PC-3 (cell line): ENCODE data around the gene FAT2. TPM values are rescaled to one million over a fixed set of nuclear protein-coding genes. Genes with fewer than 3 reads are reported as not detected.
"Not testable (repeated sequence)": the region's sequence is repeated elsewhere in the genome, so short reads cannot be mapped to it uniquely, and the experiment has no call there.

Source experiments
- ATAC-seq: fragments of 200-7000 bp; cut with Tn5 transposase; 2 replicates; pipeline ENCODE4 v1.9.1; 2020; ENCODE audit warnings: mild to moderate bottlenecking, moderate library complexity
- BruUV-seq: library from RNA; stranded (reverse); fragments of 400-500 nt; replicated peaks from 2 replicates; lab custom pipeline; 2021; lab: Mats Ljungman, UMichigan
- CTCF ChIA-PET: fragments of 300-600 bp; sonication (Branson Sonifier 250); formaldehyde crosslinking; loops from one replicate; lab custom pipeline; 2022; ENCODE audit warnings: antibody characterized with exemption; lab: Charles Lee
- POLR2A ChIA-PET: fragments of 300-600 bp; sonication (Branson Sonifier 250); formaldehyde crosslinking; loops from one replicate; lab custom pipeline; 2022; ENCODE audit warnings: antibody characterized with exemption; ENCODE audit not compliant: unreplicated experiment; lab: Charles Lee
- DNase-seq: peaks from one replicate; pipeline ENCODE4 v3.0.0-alpha.2; 2015
- H2AFZ ChIP-seq: fragments of 300-600 bp; sonication (generic); 2 replicates; pipeline ENCODE4 v1.6.0; 2016; ENCODE audit warnings: antibody characterized with exemption, low read length
- H3F3A ChIP-seq: fragments of 300-600 bp; sonication (generic); one replicate; pipeline ENCODE4 v1.6.0; 2017; ENCODE audit warnings: antibody characterized with exemption, low read length, control low read depth, mild to moderate bottlenecking; ENCODE audit not compliant: unreplicated experiment
- H3K27ac ChIP-seq: fragments of 300-600 bp; sonication (generic); 2 replicates; pipeline ENCODE4 v1.5.1; 2016; ENCODE audit warnings: mild to moderate bottlenecking, low read length
- H3K27me3 ChIP-seq: fragments of 300-600 bp; sonication (generic); 2 replicates; pipeline ENCODE4 v1.6.1; 2016; ENCODE audit warnings: low read length, mixed read lengths
- H3K36me3 ChIP-seq: fragments of 300-600 bp; sonication (generic); 2 replicates; pipeline ENCODE4 v1.6.1; 2016; ENCODE audit warnings: low read depth, mixed run types, low read length, mixed read lengths
- H3K4me1 ChIP-seq: fragments of 300-600 bp; sonication (generic); 2 replicates; pipeline ENCODE4 v1.5.1; 2016; ENCODE audit warnings: low read length; ENCODE audit not compliant: insufficient read depth
- H3K4me2 ChIP-seq: fragments of 300-600 bp; sonication (generic); 2 replicates; pipeline ENCODE4 v1.6.0; 2016; ENCODE audit warnings: low read length
- H3K4me3 ChIP-seq: fragments of 300-600 bp; sonication (generic); 2 replicates; pipeline ENCODE4 v1.5.1; 2016; ENCODE audit warnings: mild to moderate bottlenecking, low read length, mixed read lengths
- H3K79me2 ChIP-seq: fragments of 300-600 bp; sonication (generic); 2 replicates; pipeline ENCODE4 v1.6.1; 2017; ENCODE audit warnings: low read length, mixed read lengths
- H3K9ac ChIP-seq: fragments of 300-600 bp; sonication (generic); 2 replicates; pipeline ENCODE4 v1.6.0; 2016; ENCODE audit warnings: mild to moderate bottlenecking, low read length
- H3K9me2 ChIP-seq: fragments of 300-600 bp; sonication (generic); replicated peaks from 2 replicates; pipeline ENCODE4 v1.6.1; 2016; ENCODE audit warnings: mixed run types, low read length, mixed read lengths
- H3K9me3 ChIP-seq: fragments of 300-600 bp; sonication (generic); 2 replicates; pipeline ENCODE4 v1.6.1; 2016; ENCODE audit warnings: low read length, mixed read lengths
- H4K20me1 ChIP-seq: fragments of 300-600 bp; sonication (generic); 2 replicates; pipeline ENCODE4 v1.6.1; 2016; ENCODE audit warnings: low read length, mixed read lengths
- EZH2 ChIP-seq: fragments of 300-600 bp; sonication (generic); IDR thresholded peaks from one replicate; pipeline ENCODE4 v1.6.1; 2017; ENCODE audit warnings: antibody characterized with exemption, mild to moderate bottlenecking, low read length; ENCODE audit not compliant: unreplicated experiment
- EZH2phosphoT487 ChIP-seq: fragments of 300-600 bp; sonication (generic); IDR thresholded peaks from 2 replicates; pipeline ENCODE4 v1.6.1; 2018; ENCODE audit warnings: mild to moderate bottlenecking, antibody characterized with exemption, low read length, borderline replicate concordance
- intact Hi-C: fragments of 100-400 bp; cut with micrococcal nuclease; formaldehyde crosslinking; loops from 2 replicates; pipeline ENCODE4 v1.9.0; 2023
- total RNA-seq: library from RNA; depleted of rRNA; stranded (reverse); fragments of >200 nt; gene quantifications from 2 replicates; pipeline ENCODE4 v1.2.3, GENCODE V29; 2014
- TF ChIP-seq, protein P1 (sequence below): fragments of 300-600 bp; sonication (generic); conservative IDR thresholded peaks from 2 replicates; pipeline ENCODE4 v1.5.1; 2017; ENCODE audit warnings: antibody characterized with exemption, low read depth, mild to moderate bottlenecking, low read length

FAT2 gene
- total RNA-seq, 1 experiment from 2014 or later: not detected

- no TSS peak for BruUV-seq
- no peaks in the 10 kb centered on the region for H3F3A ChIP-seq
- TF ChIP-seq EZH2 (no peak), EZH2phosphoT487 (no peak)
- TF ChIP-seq, protein P1, sequence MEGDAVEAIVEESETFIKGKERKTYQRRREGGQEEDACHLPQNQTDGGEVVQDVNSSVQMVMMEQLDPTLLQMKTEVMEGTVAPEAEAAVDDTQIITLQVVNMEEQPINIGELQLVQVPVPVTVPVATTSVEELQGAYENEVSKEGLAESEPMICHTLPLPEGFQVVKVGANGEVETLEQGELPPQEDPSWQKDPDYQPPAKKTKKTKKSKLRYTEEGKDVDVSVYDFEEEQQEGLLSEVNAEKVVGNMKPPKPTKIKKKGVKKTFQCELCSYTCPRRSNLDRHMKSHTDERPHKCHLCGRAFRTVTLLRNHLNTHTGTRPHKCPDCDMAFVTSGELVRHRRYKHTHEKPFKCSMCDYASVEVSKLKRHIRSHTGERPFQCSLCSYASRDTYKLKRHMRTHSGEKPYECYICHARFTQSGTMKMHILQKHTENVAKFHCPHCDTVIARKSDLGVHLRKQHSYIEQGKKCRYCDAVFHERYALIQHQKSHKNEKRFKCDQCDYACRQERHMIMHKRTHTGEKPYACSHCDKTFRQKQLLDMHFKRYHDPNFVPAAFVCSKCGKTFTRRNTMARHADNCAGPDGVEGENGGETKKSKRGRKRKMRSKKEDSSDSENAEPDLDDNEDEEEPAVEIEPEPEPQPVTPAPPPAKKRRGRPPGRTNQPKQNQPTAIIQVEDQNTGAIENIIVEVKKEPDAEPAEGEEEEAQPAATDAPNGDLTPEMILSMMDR: no peak
- CTCF ChIA-PET: no interaction called here
- no peak overlapping the region for H2AFZ ChIP-seq
- no peak overlapping the region for H3K9ac ChIP-seq
- intact Hi-C loops: no loop called here
- H3K4me1 ChIP-seq: no peaks in the 10 kb centered on the region
- no peaks in the 10 kb centered on the region for H3K79me2 ChIP-seq
- H3K27me3 ChIP-seq: no peaks in the 10 kb centered on the region
- peak; percentile 22; the same call in 1 of the 2 replicates for ATAC-seq
- no peaks in the 10 kb centered on the region for H3K36me3 ChIP-seq
- H3K27ac ChIP-seq: no peak overlapping the region
- no peaks in the 10 kb centered on the region for H3K9me3 ChIP-seq
- no peak overlapping the region for H3K4me3 ChIP-seq
- H4K20me1 ChIP-seq: no peaks in the 10 kb centered on the region
- no peak overlapping the region for H3K4me2 ChIP-seq
- DNase-seq: peak; percentile 42
- POLR2A ChIA-PET: no interaction called here
- no peaks in the 10 kb centered on the region for H3K9me2 ChIP-seq
These were observed 1.1 kb downstream of the FAT2 start for GRCh38 chr5:151589878-151590570.

- Histone ChIP-seq H3K4me2 (no peak overlapping the region), H3K36me3 (no peaks in the 10 kb centered on the region), H3K4me3 (no peak overlapping the region), H3K9me3 (no peaks in the 10 kb centered on the region), H4K20me1 (no peaks in the 10 kb centered on the region), H3K79me2 (no peaks in the 10 kb centered on the region), H3F3A (no peaks in the 10 kb centered on the region), H3K27me3 (no peaks in the 10 kb centered on the region), H2AFZ (no peak overlapping the region), H3K27ac (no peak overlapping the region), H3K9me2 (no peaks in the 10 kb centered on the region), H3K4me1 (no peaks in the 10 kb centered on the region), H3K9ac (no peak overlapping the region)
- ATAC-seq: no peak
- POLR2A ChIA-PET: no interaction called here
- CTCF ChIA-PET: no interaction called here
- TF ChIP-seq EZH2: no peak
- TF ChIP-seq, protein P1: no peak
- no peak for TF ChIP-seq EZH2phosphoT487
- DNase-seq: no peak
- intact Hi-C loops: no loop called here
- no TSS peak for BruUV-seq
These were observed 3.2 kb downstream of the FAT2 start for GRCh38 chr5:151587796-151588555.

DNA sequence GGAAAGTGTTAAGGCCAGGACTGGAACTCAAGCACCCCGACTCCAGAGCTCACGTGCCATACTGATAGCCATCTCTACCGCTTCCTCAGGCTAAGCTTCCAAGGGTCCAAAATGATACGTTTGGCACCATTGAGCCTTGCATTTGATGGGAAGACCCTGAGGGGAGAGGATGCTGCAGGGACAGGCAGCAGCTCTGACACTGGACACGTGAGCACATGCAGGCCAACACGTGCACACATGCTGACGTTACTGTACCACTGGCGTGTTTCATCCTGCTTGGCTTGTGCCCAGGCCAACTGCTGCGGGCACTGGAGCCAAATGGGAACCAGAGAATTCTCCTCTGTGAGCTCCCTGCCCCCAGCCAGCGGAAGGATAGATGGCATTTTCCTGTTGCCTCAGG lies 5.2 kb downstream of the FAT2 start:
- BruUV-seq: no TSS peak
- Histone ChIP-seq H3K27ac (no peak overlapping the region), H3K27me3 (no peaks in the 10 kb centered on the region), H3K4me3 (no peak overlapping the region), H3F3A (no peaks in the 10 kb centered on the region), H3K4me1 (no peaks in the 10 kb centered on the region), H3K36me3 (no peaks in the 10 kb centered on the region), H3K4me2 (no peak overlapping the region), H3K9ac (no peak overlapping the region), H2AFZ (no peak overlapping the region), H4K20me1 (no peaks in the 10 kb centered on the region), H3K9me2 (no peaks in the 10 kb centered on the region), H3K79me2 (no peaks in the 10 kb centered on the region), H3K9me3 (no peaks in the 10 kb centered on the region)
- intact Hi-C loops: no loop called here
- DNase-seq (no peak), ATAC-seq (no peak)
- POLR2A ChIA-PET: no interaction called here
- CTCF ChIA-PET: no interaction called here
- TF ChIP-seq EZH2phosphoT487: no peak
- TF ChIP-seq, protein P1: no peak
- TF ChIP-seq EZH2: no peak

DNA sequence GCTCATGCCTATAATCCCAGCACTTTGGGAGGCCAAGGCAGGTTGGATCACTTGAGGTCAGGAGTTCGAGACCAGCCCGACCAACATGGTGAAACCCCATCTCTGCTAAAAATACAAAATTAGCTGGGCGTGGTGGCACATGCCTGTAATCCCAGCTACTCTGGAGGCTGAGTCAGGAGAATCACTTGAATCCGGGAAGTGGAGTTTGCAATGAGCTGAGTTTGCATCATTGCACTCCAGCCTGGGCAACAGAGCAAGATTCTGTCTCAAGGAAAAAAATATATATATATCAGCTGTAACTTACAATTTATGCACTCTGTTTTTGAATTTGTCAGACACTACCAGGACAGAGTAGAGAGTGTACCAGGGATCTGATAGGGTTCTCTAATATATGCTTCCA lies 5.8 kb downstream of the FAT2 start:
- CTCF ChIA-PET, H2AFZ ChIP-seq, ATAC-seq, H3K4me3 ChIP-seq, BruUV-seq, DNase-seq, H3K4me2 ChIP-seq, intact Hi-C loops, H3K27ac ChIP-seq, H3K79me2 ChIP-seq, H3K9me3 ChIP-seq, H3K9me2 ChIP-seq, H3F3A ChIP-seq, H4K20me1 ChIP-seq, H3K9ac ChIP-seq, H3K4me1 ChIP-seq, H3K36me3 ChIP-seq, H3K27me3 ChIP-seq: not testable (repeated sequence)
- POLR2A ChIA-PET: interaction anchor here (0.6 kb wide), 1 partner anchor 347 kb away, joined by 4 read pairs; no protein-coding TSS in a partner anchor
